ENCODE data around the gene TDP1.

The TDP1 gene

DNA sequence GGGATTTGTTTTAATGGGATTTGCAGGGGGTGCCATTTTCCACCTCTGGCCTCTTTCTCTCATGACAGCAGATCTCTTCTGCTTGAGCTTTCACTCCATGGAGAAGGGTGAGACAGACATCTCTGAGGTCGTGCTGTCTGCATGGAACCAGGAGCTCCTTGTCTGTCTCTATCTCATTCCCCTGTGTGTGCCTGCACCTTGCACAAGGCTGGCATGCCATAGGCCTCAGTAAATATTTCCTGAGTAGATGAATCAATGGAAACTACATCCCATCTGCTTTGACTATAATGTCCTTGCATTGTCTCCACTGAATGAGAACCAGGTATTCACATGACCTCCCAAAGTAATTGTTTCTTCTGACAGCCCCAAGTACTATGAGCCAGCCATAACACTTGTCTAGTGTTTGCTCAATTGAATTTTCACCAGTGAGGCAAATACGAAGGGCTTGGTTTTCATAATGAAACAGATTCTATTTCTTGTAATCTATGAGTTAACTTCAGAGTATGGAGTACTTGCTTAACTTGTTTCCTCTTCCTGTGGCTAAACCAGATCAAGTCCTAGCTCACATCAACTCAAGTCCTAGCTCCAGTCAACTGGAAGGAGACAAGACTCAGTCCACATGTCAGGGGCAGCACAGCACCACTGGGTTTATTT lies 138.3 kb downstream of the TDP1 start:
- peak; percentile 38 for DNase-seq (ENCODE audit: low read depth)
- TF ChIP-seq, protein P1, sequence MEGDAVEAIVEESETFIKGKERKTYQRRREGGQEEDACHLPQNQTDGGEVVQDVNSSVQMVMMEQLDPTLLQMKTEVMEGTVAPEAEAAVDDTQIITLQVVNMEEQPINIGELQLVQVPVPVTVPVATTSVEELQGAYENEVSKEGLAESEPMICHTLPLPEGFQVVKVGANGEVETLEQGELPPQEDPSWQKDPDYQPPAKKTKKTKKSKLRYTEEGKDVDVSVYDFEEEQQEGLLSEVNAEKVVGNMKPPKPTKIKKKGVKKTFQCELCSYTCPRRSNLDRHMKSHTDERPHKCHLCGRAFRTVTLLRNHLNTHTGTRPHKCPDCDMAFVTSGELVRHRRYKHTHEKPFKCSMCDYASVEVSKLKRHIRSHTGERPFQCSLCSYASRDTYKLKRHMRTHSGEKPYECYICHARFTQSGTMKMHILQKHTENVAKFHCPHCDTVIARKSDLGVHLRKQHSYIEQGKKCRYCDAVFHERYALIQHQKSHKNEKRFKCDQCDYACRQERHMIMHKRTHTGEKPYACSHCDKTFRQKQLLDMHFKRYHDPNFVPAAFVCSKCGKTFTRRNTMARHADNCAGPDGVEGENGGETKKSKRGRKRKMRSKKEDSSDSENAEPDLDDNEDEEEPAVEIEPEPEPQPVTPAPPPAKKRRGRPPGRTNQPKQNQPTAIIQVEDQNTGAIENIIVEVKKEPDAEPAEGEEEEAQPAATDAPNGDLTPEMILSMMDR (IDR thresholded peaks at IDR 0.05; ENCODE audit: low read depth, low read length): no peak
- TF ChIP-seq MYC (IDR thresholded peaks at IDR 0.05; ENCODE audit: low read depth, low read length) (no peak), POLR2A (IDR thresholded peaks at IDR 0.05; ENCODE audit: extremely low read depth, insufficient read length) (no peak)
- TF ChIP-seq, protein P2, sequence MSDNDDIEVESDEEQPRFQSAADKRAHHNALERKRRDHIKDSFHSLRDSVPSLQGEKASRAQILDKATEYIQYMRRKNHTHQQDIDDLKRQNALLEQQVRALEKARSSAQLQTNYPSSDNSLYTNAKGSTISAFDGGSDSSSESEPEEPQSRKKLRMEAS (IDR thresholded peaks at IDR 0.05; ENCODE audit: low read depth, low read length): no peak
- no peak overlapping the region for H3K4me3 ChIP-seq (ENCODE audit: low read depth, low read length)

Data from NB4 (cell line).